Measurements from ENCODE around the gene ATXN7L3B. TPM values are rescaled to one million over a fixed set of nuclear protein-coding genes. Genes with fewer than 3 reads are reported as not detected.
A peak's percentile ranks its signal among the peaks of the same experiment; 100 is the strongest.

ATXN7L3B gene
- total RNA-seq, 1 donor = 24.6 TPM

- Histone ChIP-seq H3K4me2 (ENCODE audit: insufficient read depth, low read length) (peak overlapping the region; percentile 95), H3K36me3 (ENCODE audit: insufficient read depth, low read length) (peaks cover 7% of the 10 kb centered on the region), H3K4me3 (ENCODE audit: insufficient read depth, low read length) (peak overlapping the region; percentile 99), H3K27me3 (ENCODE audit: insufficient read depth, low read length) (no peaks in the 10 kb centered on the region), H2AFZ (ENCODE audit: low read length) (no peak overlapping the region), H4K20me1 (ENCODE audit: insufficient read depth, low read length) (peaks cover 37% of the 10 kb centered on the region), H3K4me1 (ENCODE audit: insufficient read depth, low read length) (peaks cover 31% of the 10 kb centered on the region), H3K79me2 (ENCODE audit: insufficient read depth, low read length) (peaks cover 56% of the 10 kb centered on the region), H3K27ac (ENCODE audit: low read depth, low read length) (peak overlapping the region; percentile 99), H3K9me3 (ENCODE audit: low read depth, low read length) (no peaks in the 10 kb centered on the region)
- TF ChIP-seq, protein P1, sequence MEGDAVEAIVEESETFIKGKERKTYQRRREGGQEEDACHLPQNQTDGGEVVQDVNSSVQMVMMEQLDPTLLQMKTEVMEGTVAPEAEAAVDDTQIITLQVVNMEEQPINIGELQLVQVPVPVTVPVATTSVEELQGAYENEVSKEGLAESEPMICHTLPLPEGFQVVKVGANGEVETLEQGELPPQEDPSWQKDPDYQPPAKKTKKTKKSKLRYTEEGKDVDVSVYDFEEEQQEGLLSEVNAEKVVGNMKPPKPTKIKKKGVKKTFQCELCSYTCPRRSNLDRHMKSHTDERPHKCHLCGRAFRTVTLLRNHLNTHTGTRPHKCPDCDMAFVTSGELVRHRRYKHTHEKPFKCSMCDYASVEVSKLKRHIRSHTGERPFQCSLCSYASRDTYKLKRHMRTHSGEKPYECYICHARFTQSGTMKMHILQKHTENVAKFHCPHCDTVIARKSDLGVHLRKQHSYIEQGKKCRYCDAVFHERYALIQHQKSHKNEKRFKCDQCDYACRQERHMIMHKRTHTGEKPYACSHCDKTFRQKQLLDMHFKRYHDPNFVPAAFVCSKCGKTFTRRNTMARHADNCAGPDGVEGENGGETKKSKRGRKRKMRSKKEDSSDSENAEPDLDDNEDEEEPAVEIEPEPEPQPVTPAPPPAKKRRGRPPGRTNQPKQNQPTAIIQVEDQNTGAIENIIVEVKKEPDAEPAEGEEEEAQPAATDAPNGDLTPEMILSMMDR (IDR thresholded peaks at IDR 0.05; ENCODE audit: extremely low read depth, low read depth, low read length) = no peak
- no peak for DNase-seq (ENCODE audit: insufficient read length, low spot score, missing footprints)
Observed at GRCh38 chr12:74539261-74539660, 1.6 kb downstream of the ATXN7L3B start.

GRCh38 chr12:74539765-74540526, 2.3 kb downstream of the ATXN7L3B start:
- Histone ChIP-seq H3K4me3 (ENCODE audit: insufficient read depth, low read length) (peak overlapping the region; percentile 99), H3K27ac (ENCODE audit: low read depth, low read length) (peak overlapping the region; percentile 99), H3K4me2 (ENCODE audit: insufficient read depth, low read length) (peak overlapping the region; percentile 95), H3K36me3 (ENCODE audit: insufficient read depth, low read length) (peaks cover 7% of the 10 kb centered on the region), H3K79me2 (ENCODE audit: insufficient read depth, low read length) (peaks cover 56% of the 10 kb centered on the region), H4K20me1 (ENCODE audit: insufficient read depth, low read length) (peaks cover 37% of the 10 kb centered on the region), H3K9me3 (ENCODE audit: low read depth, low read length) (no peaks in the 10 kb centered on the region), H3K27me3 (ENCODE audit: insufficient read depth, low read length) (no peaks in the 10 kb centered on the region), H2AFZ (ENCODE audit: low read length) (no peak overlapping the region), H3K4me1 (ENCODE audit: insufficient read depth, low read length) (peaks cover 31% of the 10 kb centered on the region)
- no peak for DNase-seq (ENCODE audit: insufficient read length, low spot score, missing footprints)
- TF ChIP-seq, protein P1 (IDR thresholded peaks at IDR 0.05; ENCODE audit: extremely low read depth, low read depth, low read length) = no peak

GRCh38 chr12:74541074-74541473, 3.4 kb downstream of the ATXN7L3B start:
- Histone ChIP-seq H3K79me2 (ENCODE audit: insufficient read depth, low read length) (peaks cover 56% of the 10 kb centered on the region), H3K9me3 (ENCODE audit: low read depth, low read length) (no peaks in the 10 kb centered on the region), H3K36me3 (ENCODE audit: insufficient read depth, low read length) (peaks cover 7% of the 10 kb centered on the region), H3K4me3 (ENCODE audit: insufficient read depth, low read length) (no peak overlapping the region), H3K4me2 (ENCODE audit: insufficient read depth, low read length) (peak overlapping the region; percentile 95), H2AFZ (ENCODE audit: low read length) (no peak overlapping the region), H4K20me1 (ENCODE audit: insufficient read depth, low read length) (peaks cover 40% of the 10 kb centered on the region), H3K27me3 (ENCODE audit: insufficient read depth, low read length) (no peaks in the 10 kb centered on the region), H3K27ac (ENCODE audit: low read depth, low read length) (no peak overlapping the region), H3K4me1 (ENCODE audit: insufficient read depth, low read length) (peaks cover 31% of the 10 kb centered on the region)
- DNase-seq (ENCODE audit: insufficient read length, low spot score, missing footprints) = no peak
- TF ChIP-seq, protein P1 (IDR thresholded peaks at IDR 0.05; ENCODE audit: extremely low read depth, low read depth, low read length) = no peak

DNA sequence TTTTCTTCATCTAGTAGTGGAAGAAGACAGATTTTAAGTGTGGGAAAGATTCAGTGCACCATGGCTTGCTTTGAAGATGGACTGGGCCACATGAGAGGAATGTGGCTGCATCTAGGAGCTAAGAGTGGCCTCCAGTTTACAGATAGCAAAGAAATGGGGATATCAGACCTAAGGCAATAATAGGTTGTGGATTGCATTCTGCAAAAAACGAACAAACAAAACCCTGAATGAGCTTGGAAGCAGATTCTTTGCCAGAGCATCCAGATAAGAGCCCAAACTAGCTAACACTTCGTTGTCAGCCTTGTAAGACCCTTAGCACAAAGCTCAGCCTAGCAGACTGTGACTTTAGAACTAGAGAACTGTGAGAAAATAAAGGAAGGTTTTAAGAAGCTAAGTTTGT, 9.6 kb downstream of the ATXN7L3B start:
- Histone ChIP-seq H2AFZ (ENCODE audit: low read length) (no peak overlapping the region), H3K4me2 (ENCODE audit: insufficient read depth, low read length) (no peak overlapping the region)
- TF ChIP-seq, protein P1 (IDR thresholded peaks at IDR 0.05; ENCODE audit: extremely low read depth, low read depth, low read length) = no peak

More for the DNA sequence above, 9.6 kb downstream of the ATXN7L3B start:
- H3K36me3 ChIP-seq (ENCODE audit: insufficient read depth, low read length) = no peaks in the 10 kb centered on the region
- H3K27ac ChIP-seq (ENCODE audit: low read depth, low read length) = no peak overlapping the region
- peaks cover 10% of the 10 kb centered on the region for H3K79me2 ChIP-seq (ENCODE audit: insufficient read depth, low read length)
- no peaks in the 10 kb centered on the region for H3K9me3 ChIP-seq (ENCODE audit: low read depth, low read length)
- no peak for DNase-seq (ENCODE audit: insufficient read length, low spot score, missing footprints)
- peaks cover 3% of the 10 kb centered on the region for H4K20me1 ChIP-seq (ENCODE audit: insufficient read depth, low read length)
- H3K27me3 ChIP-seq (ENCODE audit: insufficient read depth, low read length) = no peaks in the 10 kb centered on the region
- no peak overlapping the region for H3K4me3 ChIP-seq (ENCODE audit: insufficient read depth, low read length)
- no peaks in the 10 kb centered on the region for H3K4me1 ChIP-seq (ENCODE audit: insufficient read depth, low read length)

Data from osteoblast (primary cell).